H9 (cell line): ENCODE results near the gene ATF3. TPM values are rescaled to one million over a fixed set of nuclear protein-coding genes. Genes with fewer than 3 reads are reported as not detected.
A peak's percentile ranks its signal among the peaks of the same experiment; 100 is the strongest.

Experiments
- DNase-seq: peaks from one replicate; pipeline ENCODE4 v3.0.0-alpha.2; 2017
- H2AFZ ChIP-seq: one replicate; pipeline ENCODE4 v1.6.1; 2013; ENCODE audit warnings: mild to moderate bottlenecking, low read length, control low read depth, moderate library complexity
- H2AK5ac ChIP-seq: 2 replicates; pipeline ENCODE4 v1.6.1; 2013; ENCODE audit warnings: low read length, control low read depth, mixed read lengths; ENCODE audit not compliant: insufficient read length
- H2BK120ac ChIP-seq: one replicate; pipeline ENCODE4 v1.6.1; 2013; ENCODE audit warnings: low read depth, mild to moderate bottlenecking, low read length, control low read depth, inconsistent platforms; ENCODE audit not compliant: poor library complexity, severe bottlenecking
- H2BK12ac ChIP-seq: 2 replicates; pipeline ENCODE4 v1.6.1; 2013; ENCODE audit warnings: low read length, control low read depth, mixed read lengths, low read depth; ENCODE audit not compliant: insufficient read length
- H2BK15ac ChIP-seq: 2 replicates; pipeline ENCODE4 v1.6.1; 2013; ENCODE audit warnings: low read depth, low read length, control low read depth
- H2BK20ac ChIP-seq: one replicate; pipeline ENCODE4 v1.6.1; 2013; ENCODE audit warnings: low read depth, mild to moderate bottlenecking, low read length, control low read depth, inconsistent platforms; ENCODE audit not compliant: poor library complexity, severe bottlenecking
- H2BK5ac ChIP-seq: 2 replicates; pipeline ENCODE4 v1.6.1; 2013; ENCODE audit warnings: low read length, control low read depth, mixed read lengths; ENCODE audit not compliant: insufficient read length
- H3K14ac ChIP-seq: 2 replicates; pipeline ENCODE4 v1.6.1; 2013; ENCODE audit warnings: low read length, control low read depth; ENCODE audit not compliant: insufficient read depth
- H3K18ac ChIP-seq: 2 replicates; pipeline ENCODE4 v1.6.1; 2013; ENCODE audit warnings: low read depth, mild to moderate bottlenecking, mixed read lengths, low read length, control low read depth; ENCODE audit not compliant: insufficient read length
- H3K23ac ChIP-seq: 2 replicates; pipeline ENCODE4 v1.6.1; 2013; ENCODE audit warnings: low read length, control low read depth, mixed read lengths, low read depth; ENCODE audit not compliant: insufficient read length
- H3K23me2 ChIP-seq: 2 replicates; pipeline ENCODE4 v1.6.1; 2013; ENCODE audit warnings: low read depth, mild to moderate bottlenecking, mixed read lengths, low read length, control low read depth; ENCODE audit not compliant: insufficient read length, poor library complexity, severe bottlenecking
- H3K27ac ChIP-seq: 2 replicates; pipeline ENCODE4 v1.5.1; 2013; ENCODE audit warnings: low read length, control low read depth, mixed read lengths, low read depth; ENCODE audit not compliant: insufficient read length
- H3K27me3 ChIP-seq: 2 replicates; pipeline ENCODE4 v1.6.1; 2013; ENCODE audit warnings: low read length, control low read depth, inconsistent platforms; ENCODE audit not compliant: insufficient read depth
- H3K4ac ChIP-seq: 2 replicates; pipeline ENCODE4 v1.6.1; 2013; ENCODE audit warnings: low read depth, mild to moderate bottlenecking, control low read depth, inconsistent platforms, low read length, moderate library complexity
- H3K4me1 ChIP-seq: 2 replicates; pipeline ENCODE4 v1.6.1; 2013; ENCODE audit warnings: low read length, control low read depth, inconsistent platforms; ENCODE audit not compliant: insufficient read depth
- H3K4me2 ChIP-seq: 2 replicates; pipeline ENCODE4 v1.6.1; 2013; ENCODE audit warnings: low read length, control low read depth, mixed read lengths; ENCODE audit not compliant: insufficient read length, insufficient read depth
- H3K56ac ChIP-seq: 2 replicates; pipeline ENCODE4 v1.6.1; 2013; ENCODE audit warnings: low read depth, mild to moderate bottlenecking, mixed read lengths, low read length, control low read depth; ENCODE audit not compliant: insufficient read length
- H3K79me1 ChIP-seq: 2 replicates; pipeline ENCODE4 v1.6.1; 2013; ENCODE audit warnings: low read depth, mild to moderate bottlenecking, moderate library complexity, low read length, control low read depth, inconsistent platforms; ENCODE audit not compliant: insufficient read depth, poor library complexity, severe bottlenecking
- H3K79me2 ChIP-seq: 2 replicates; pipeline ENCODE4 v1.6.1; 2013; ENCODE audit warnings: low read length, control low read depth, inconsistent platforms; ENCODE audit not compliant: insufficient read depth
- H3K9ac ChIP-seq: 2 replicates; pipeline ENCODE4 v1.6.1; 2013; ENCODE audit warnings: low read length, control low read depth, mixed read lengths; ENCODE audit not compliant: insufficient read length; ENCODE audit errors: extremely low read depth
- H3K9me3 ChIP-seq: one replicate; pipeline ENCODE4 v1.6.1; 2013; ENCODE audit warnings: low read depth, low read length, inconsistent platforms; ENCODE audit not compliant: control insufficient read depth
- H3T11ph ChIP-seq: one replicate; pipeline ENCODE4 v1.6.1; 2013; ENCODE audit warnings: mild to moderate bottlenecking, low read length, control low read depth, inconsistent platforms
- H4K20me1 ChIP-seq: one replicate; pipeline ENCODE4 v1.6.1; 2013; ENCODE audit not compliant: control insufficient read depth, insufficient read length, insufficient read depth
- H4K5ac ChIP-seq: 2 replicates; pipeline ENCODE4 v1.6.1; 2013; ENCODE audit warnings: low read depth, mild to moderate bottlenecking, mixed read lengths, low read length, control low read depth; ENCODE audit not compliant: insufficient read length
- H4K8ac ChIP-seq: replicated peaks from 2 replicates; pipeline ENCODE4 v1.6.1; 2013; ENCODE audit warnings: low read length, control low read depth, mixed read lengths, low read depth; ENCODE audit not compliant: insufficient read length
- H4K91ac ChIP-seq: 2 replicates; pipeline ENCODE4 v1.6.1; 2013; ENCODE audit warnings: low read depth, mild to moderate bottlenecking, moderate library complexity, mixed read lengths, low read length, control low read depth; ENCODE audit not compliant: insufficient read length
- H3K27ac Mint-ChIP-seq, 3 experiments: 2 replicates in 2 of 3; 3 replicates in 1 of 3; pipeline ENCODE4 v1.8.0; 2020 to 2021; ENCODE audit warnings: mixed read lengths in 3 of 3, mild to moderate bottlenecking in 1 of 3, moderate library complexity in 1 of 3
- H3K27me3 Mint-ChIP-seq: 2 replicates; pipeline ENCODE4 v1.8.0; 2021; ENCODE audit warnings: low read depth, mild to moderate bottlenecking, moderate library complexity, mixed read lengths
- H3K36me3 Mint-ChIP-seq, 3 experiments: 2 replicates in 2 of 3; 3 replicates in 1 of 3; pipeline ENCODE4 v1.8.0; 2020 to 2021; ENCODE audit warnings: low read depth in 3 of 3, mixed read lengths in 3 of 3; ENCODE audit not compliant: insufficient read depth in 1 of 3
- H3K4me1 Mint-ChIP-seq, 2 experiments: 2 replicates each; pipeline ENCODE4 v1.8.0; 2020; ENCODE audit warnings: mixed read lengths in 2 of 2
- H3K4me3 Mint-ChIP-seq, 2 experiments: 2 replicates in 1 of 2; 3 replicates in 1 of 2; pipeline ENCODE4 v1.8.0; 2020 to 2021; ENCODE audit warnings: mild to moderate bottlenecking in 2 of 2, mixed read lengths in 2 of 2, moderate library complexity in 1 of 2
- H3K9me3 Mint-ChIP-seq, 2 experiments: 2 replicates in 1 of 2; 3 replicates in 1 of 2; pipeline ENCODE4 v1.8.0; 2020; ENCODE audit warnings: mild to moderate bottlenecking in 2 of 2, mixed read lengths in 2 of 2, moderate library complexity in 1 of 2
- CTCF ChIP-seq: fragments of 200-600 bp; sonication (generic); conservative IDR thresholded peaks from 3 replicates; pipeline ENCODE4 v1.8.0; 2021; ENCODE audit warnings: antibody characterized with exemption, mild to moderate bottlenecking
- WGBS: extraction: QIAGEN DNeasy Blood & Tissue Kit; methylation state at CpG from one replicate; pipeline ENCODE4 v1.1.7; 2013; ENCODE audit warnings: missing lambda C conversion rate, low lambda C conversion rate, mixed read lengths; ENCODE audit not compliant: insufficient read length; ENCODE audit errors: extremely low coverage; 5-methylcytosine and 5-hydroxymethylcytosine counted together
- total RNA-seq: library from RNA; stranded (reverse); gene quantifications from 2 replicates; pipeline ENCODE4 v1.2.1, GENCODE V29; 2021

Gene ATF3
- total RNA-seq, 1 experiment from 2014 or later = 14.7 TPM

- Histone ChIP-seq H2AFZ (no peak overlapping the region), H3K4me1 (peaks cover 9% of the 10 kb centered on the region; the same call in 1 of the 2 replicates), H3K79me1 (no peaks in the 10 kb centered on the region), H3K4ac (no peak overlapping the region), H2BK15ac (no peak overlapping the region), H2BK12ac (no peak overlapping the region), H3K27ac (no peak overlapping the region), H3K9ac (no peak overlapping the region), H3K23me2 (no peaks in the 10 kb centered on the region), H3K18ac (no peak overlapping the region), H3K79me2 (no peaks in the 10 kb centered on the region), H3K27me3 (peaks cover 2% of the 10 kb centered on the region; the same call in 1 of the 2 replicates), H3K9me3 (no peaks in the 10 kb centered on the region), H4K91ac (no peak overlapping the region), H3T11ph (no peak overlapping the region), H3K23ac (no peak overlapping the region), H2BK20ac (no peak overlapping the region), H3K4me2 (no peak overlapping the region), H3K14ac (no peak overlapping the region), H4K8ac (no peak overlapping the region), H2AK5ac (no peak overlapping the region), H2BK120ac (no peak overlapping the region), H4K5ac (no peak overlapping the region), H2BK5ac (no peak overlapping the region), H3K56ac (no peak overlapping the region), H4K20me1 (no peaks in the 10 kb centered on the region)
- no peak for TF ChIP-seq CTCF
- H3K4me3 Mint-ChIP-seq = no peak overlapping the region
- no peak overlapping the region for H3K27ac Mint-ChIP-seq
- no peaks in the 10 kb centered on the region; a peak in 1 of 5 replicates for H3K9me3 Mint-ChIP-seq
- H3K36me3 Mint-ChIP-seq = no peaks in the 10 kb centered on the region; a peak in 1 of 7 replicates
- peaks cover 23% of the 10 kb centered on the region for H3K27me3 Mint-ChIP-seq
- no CpG with 5 or more reads among the region's 8 CpGs for WGBS
- peak; percentile 27 for DNase-seq
- H3K4me1 Mint-ChIP-seq = peaks cover 24 to 30% of the 10 kb centered on the region in 2 experiments
Observed at GRCh38 chr1:212669600-212669999, 61.0 kb downstream of the ATF3 start.
